Heart left ventricle (tissue), 16 donors: ENCODE measurements around the gene SCIMP. TPM values are rescaled to one million over a fixed set of nuclear protein-coding genes. Genes with fewer than 3 reads are reported as not detected.
"Not testable (repeated sequence)": the region's sequence is repeated elsewhere in the genome, so short reads cannot be mapped to it uniquely, and the experiment has no call there.

Experiments
- ATAC-seq, 4 donors: fragments of 200-7000 bp; cut with Tn5 transposase; one replicate each; pipeline ENCODE4 v1.9.1; 2020 to 2022; ENCODE audit warnings: moderate library complexity in 4 of 4, mild to moderate bottlenecking in 3 of 4, moderate number of reproducible peaks in 1 of 4
- DNase-seq, 5 donors: peaks; one replicate each; pipeline ENCODE4 v3.0.0-alpha.2; 2020
- H3K27ac ChIP-seq, 12 donors: fragments of 200-600 bp; sonication (generic) in 4 of 12; one replicate each; pipeline versions ENCODE4 v1.5.0 to v1.8.0; 2016 to 2022; ENCODE audit warnings: mild to moderate bottlenecking in 2 of 12
- H3K27me3 ChIP-seq, 9 donors: fragments of 200-600 bp; sonication (generic) in 2 of 9; one replicate each; pipeline versions ENCODE4 v1.5.1 to v1.8.0; 2016 to 2022; ENCODE audit warnings: mild to moderate bottlenecking in 3 of 9
- H3K36me3 ChIP-seq, 9 donors: fragments of 200-600 bp; sonication (generic) in 2 of 9; one replicate each; pipeline versions ENCODE4 v1.5.0 to v1.8.0; 2018 to 2022; ENCODE audit warnings: mild to moderate bottlenecking in 2 of 9
- H3K4me1 ChIP-seq, 12 donors: fragments of 200-600 bp; sonication (generic) in 4 of 12; one replicate each; pipeline versions ENCODE4 v1.5.0 to v1.8.0; 2016 to 2022; ENCODE audit warnings: mild to moderate bottlenecking in 3 of 12
- H3K4me3 ChIP-seq, 12 donors: fragments of 200-600 bp; sonication (generic) in 4 of 12; one replicate each; pipeline versions ENCODE4 v1.5.0 to v1.8.0; 2017 to 2022; ENCODE audit warnings: mild to moderate bottlenecking in 9 of 12, moderate library complexity in 4 of 12
- H3K9me3 ChIP-seq, 12 donors: fragments of 200-600 bp; sonication (generic) in 4 of 12; one replicate each; pipeline versions ENCODE4 v1.5.0 to v1.8.0; 2016 to 2022; ENCODE audit warnings: mild to moderate bottlenecking in 1 of 12
- POLR2A ChIP-seq, 2 donors: fragments of 450-650 bp; IDR thresholded peaks; one replicate each; pipeline ENCODE4 v1.6.1; 2017; ENCODE audit warnings: antibody characterized with exemption in 2 of 2, mild to moderate bottlenecking in 2 of 2, moderate library complexity in 2 of 2
- WGBS, 4 donors: extraction: QIAGEN DNeasy Blood & Tissue Kit in 2 of 4; methylation state at CpG; one replicate each; pipeline versions ENCODE4 v1.1.5 to v1.1.7; 2013 to 2018; 5-methylcytosine and 5-hydroxymethylcytosine counted together
- intact Hi-C, 10 donors: fragments of 100-400 bp; cut with DNase I; formaldehyde crosslinking; loops; one replicate each; pipeline versions ENCODE4 v1.11.1 to v1.14.2; 2022
- polyA plus RNA-seq, 2 donors: library from polyadenylated mRNA; stranded (reverse); fragments of 200-250 nt; gene quantifications; one replicate each; pipeline ENCODE4 v1.2.3, GENCODE V29; 2013
- total RNA-seq, 9 donors: library from RNA; depleted of rRNA in 2 of 9; stranded (reverse); fragments of >200 nt in 2 of 9; fragmentation: NEBNext Ultra II Directional in 3 of 9; extraction: Animal tissue kit (Norgen Biotek cat#: 25700) in 3 of 9; gene quantifications; one replicate each; pipeline versions ENCODE4 v1.1.0 to v1.2.4, GENCODE V29; 2016 to 2023
- TF ChIP-seq, protein P1 (sequence below), 12 donors: fragments of 200-600 bp; sonication (generic) in 4 of 12; IDR thresholded peaks; one replicate each; pipeline versions ENCODE4 v1.5.0 to v1.8.0; 2018 to 2022; ENCODE audit warnings: antibody characterized with exemption in 12 of 12, mild to moderate bottlenecking in 5 of 12
- donor health status: ischemic (EF 13 %, LVEDD 7.1; RV severe dilation, severe dysfunction).
- donor health status: healthy with polysubstance abuse.
- donor health status: DM: no; HTN: yes; CAD: no.
- donor health status: DM: no; HTN: no; CAD: no.
- donor health status: ischemic (EF 25% LVEDD 6.9; RV normal size, moderate dysfunction).
- donor health status: ischemic (EF 25% LVEDD 5.7; RV mildly dilated, moderate dysfunction).
- donor health status: healthy.
- donor health status: DM: yes; HTN: yes; CAD: no.
- donor health status: ischemic (EF 35%, LVEDD 5.7; RV mildly dilated, moderate dysfunction).
- donor health status: nonischemic (EF 11% LVEDD 7.7; RV severe dilation, severe dysfunction).
- donor health status: DM: yes; HTN: yes; CAD: no.
- donor health status: PGD.
- donor health status: ischemic (EF 29% LVEDD 5.4; RV normal size, mild dysfunction).
- donor health status: nonischemic (EF 23%, LVEDD 6.1; RV moderate dilation, normal function).

The SCIMP gene
- total and polyA plus RNA-seq, 11 donors = 0.11 to 17.2 (median 0.72) TPM

DNA sequence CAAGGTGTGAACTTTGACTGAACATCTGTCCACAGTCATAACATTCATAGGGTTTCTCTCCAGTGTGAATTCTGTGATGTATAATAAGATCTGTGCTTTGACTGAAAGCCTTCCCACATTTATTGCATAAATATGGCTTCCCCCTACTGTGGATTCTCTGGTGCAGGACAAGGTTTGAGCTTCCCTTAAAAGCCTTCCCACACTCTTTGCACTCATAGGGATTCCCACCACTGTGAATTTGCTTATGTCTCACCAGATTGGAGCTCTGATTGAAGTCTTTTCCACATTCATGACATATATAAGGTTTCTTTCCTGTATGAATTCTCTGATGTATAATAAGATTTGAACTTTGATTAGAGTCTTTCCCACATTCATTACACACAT is 51.3 kb downstream of the SCIMP start:
- intact Hi-C loops = no loop called here
- H3K9me3 ChIP-seq = peaks cover 16 to 100% (median 88%) of the 10 kb centered on the region in 12 donors

DNA sequence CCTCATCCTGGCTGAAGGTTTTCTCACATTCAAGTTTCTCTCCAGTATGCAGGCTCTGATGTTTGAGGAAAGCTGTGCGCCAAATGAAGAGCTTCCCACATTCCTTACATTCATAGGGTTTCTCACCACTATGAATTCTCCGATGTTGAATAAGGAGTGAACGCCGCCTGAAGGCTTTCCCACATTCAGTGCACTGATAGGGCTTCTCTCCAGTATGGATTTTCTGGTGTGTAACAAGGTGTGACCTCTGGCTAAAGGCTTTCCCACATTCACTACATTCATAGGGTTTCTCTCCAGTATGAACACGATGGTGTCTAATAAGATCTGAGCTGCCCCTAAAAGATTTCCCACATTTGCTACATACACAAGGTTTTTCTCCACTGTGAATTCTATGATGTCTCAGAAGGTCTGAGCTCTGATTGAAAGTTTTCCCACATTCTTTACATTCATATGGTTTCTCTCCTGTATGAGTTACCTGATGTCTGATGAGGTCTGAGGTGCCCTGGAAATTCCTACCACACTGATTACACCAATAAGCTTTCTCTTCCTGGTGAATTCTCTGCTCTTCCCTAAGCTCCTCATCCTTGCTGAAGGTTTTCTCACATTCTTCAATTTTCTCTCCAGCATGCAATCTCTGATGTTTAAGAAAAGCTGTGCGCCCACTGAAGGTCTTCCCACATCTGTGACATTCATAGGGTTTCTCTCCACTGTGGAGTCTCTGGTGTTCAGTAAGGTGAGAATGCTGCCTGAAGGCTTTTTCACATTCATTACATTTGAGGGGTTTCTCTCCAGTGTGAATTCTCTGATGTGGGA is 51.9 kb downstream of the SCIMP start:
- peaks cover 16 to 100% (median 90%) of the 10 kb centered on the region in 12 donors for H3K9me3 ChIP-seq
- H3K27ac ChIP-seq = no peak overlapping the region
- H3K36me3 ChIP-seq = peaks cover 0 to 62% (median 6%) of the 10 kb centered on the region in 9 donors
- DNase-seq (no peak), ATAC-seq (no peak)
- no peak overlapping the region for H3K4me3 ChIP-seq
- TF ChIP-seq, protein P1, sequence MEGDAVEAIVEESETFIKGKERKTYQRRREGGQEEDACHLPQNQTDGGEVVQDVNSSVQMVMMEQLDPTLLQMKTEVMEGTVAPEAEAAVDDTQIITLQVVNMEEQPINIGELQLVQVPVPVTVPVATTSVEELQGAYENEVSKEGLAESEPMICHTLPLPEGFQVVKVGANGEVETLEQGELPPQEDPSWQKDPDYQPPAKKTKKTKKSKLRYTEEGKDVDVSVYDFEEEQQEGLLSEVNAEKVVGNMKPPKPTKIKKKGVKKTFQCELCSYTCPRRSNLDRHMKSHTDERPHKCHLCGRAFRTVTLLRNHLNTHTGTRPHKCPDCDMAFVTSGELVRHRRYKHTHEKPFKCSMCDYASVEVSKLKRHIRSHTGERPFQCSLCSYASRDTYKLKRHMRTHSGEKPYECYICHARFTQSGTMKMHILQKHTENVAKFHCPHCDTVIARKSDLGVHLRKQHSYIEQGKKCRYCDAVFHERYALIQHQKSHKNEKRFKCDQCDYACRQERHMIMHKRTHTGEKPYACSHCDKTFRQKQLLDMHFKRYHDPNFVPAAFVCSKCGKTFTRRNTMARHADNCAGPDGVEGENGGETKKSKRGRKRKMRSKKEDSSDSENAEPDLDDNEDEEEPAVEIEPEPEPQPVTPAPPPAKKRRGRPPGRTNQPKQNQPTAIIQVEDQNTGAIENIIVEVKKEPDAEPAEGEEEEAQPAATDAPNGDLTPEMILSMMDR (IDR thresholded peaks at IDR 0.05) = no peak
- TF ChIP-seq POLR2A (IDR thresholded peaks at IDR 0.05) = no peak
- H3K4me1 ChIP-seq = no peaks in the 10 kb centered on the region
- no peaks in the 10 kb centered on the region for H3K27me3 ChIP-seq
- WGBS, 4 donors = 98 to 100% (median 98%) methylated on average over 6 of the region's 6 CpGs
- intact Hi-C loops = no loop called here

More for the DNA sequence above, 51.3 kb downstream of the SCIMP start:
- no peaks in the 10 kb centered on the region for H3K4me1 ChIP-seq
- H3K27ac ChIP-seq = no peak overlapping the region
- no peaks in the 10 kb centered on the region for H3K27me3 ChIP-seq
- H3K36me3 ChIP-seq = peaks cover 0 to 65% (median 6%) of the 10 kb centered on the region in 9 donors
- ATAC-seq (no peak), DNase-seq (no peak)
- TF ChIP-seq, protein P1 (IDR thresholded peaks at IDR 0.05) = no peak
- TF ChIP-seq POLR2A (IDR thresholded peaks at IDR 0.05) = no peak
- no peak overlapping the region for H3K4me3 ChIP-seq

DNA sequence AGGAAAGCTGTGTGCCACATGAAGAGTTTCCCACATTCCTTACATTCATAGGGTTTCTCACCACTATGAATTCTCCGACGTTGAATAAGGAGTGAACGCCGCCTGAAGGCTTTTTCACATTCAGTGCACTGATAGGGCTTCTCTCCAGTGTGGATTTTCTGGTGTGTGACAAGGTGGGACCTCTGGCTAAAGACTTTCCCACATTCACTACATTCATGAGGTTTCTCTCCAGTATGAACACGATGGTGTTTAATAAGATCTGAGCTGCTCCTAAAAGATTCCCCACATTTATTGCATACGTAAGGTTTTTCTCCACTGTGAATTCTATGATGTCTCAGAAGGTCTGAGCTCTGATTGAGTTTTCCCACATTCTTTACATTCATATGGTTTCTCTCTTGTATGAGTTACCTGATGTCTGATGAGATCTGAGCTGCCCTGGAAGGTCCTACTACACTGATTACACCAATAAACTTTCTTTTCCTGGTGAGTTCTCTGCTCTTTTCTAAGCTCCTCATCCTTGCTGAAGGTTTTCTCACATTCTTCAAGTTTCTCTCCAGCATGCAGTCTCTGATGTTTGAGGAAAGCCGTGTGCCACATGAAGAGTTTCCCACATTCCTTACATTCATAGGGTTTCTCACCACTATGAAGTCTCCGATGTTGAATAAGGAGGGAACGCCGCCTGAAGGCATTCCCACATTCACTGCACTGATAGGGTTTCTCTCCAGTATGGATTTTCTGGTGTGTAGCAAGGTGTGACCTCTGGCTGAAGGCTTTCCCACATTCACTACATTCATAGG is 53.0 kb downstream of the SCIMP start:
- peaks cover 0 to 62% (median 5%) of the 10 kb centered on the region in 9 donors for H3K36me3 ChIP-seq
- intact Hi-C loops = no loop called here
- DNase-seq (no peak), ATAC-seq (no peak)
- 95 to 98% (median 96%) methylated on average over 10 of the region's 10 CpGs for WGBS, 4 donors
- no peaks in the 10 kb centered on the region for H3K27me3 ChIP-seq
- no peak for TF ChIP-seq POLR2A (IDR thresholded peaks at IDR 0.05)
- TF ChIP-seq, protein P1 (IDR thresholded peaks at IDR 0.05) = no peak
- peaks cover 16 to 100% (median 92%) of the 10 kb centered on the region in 12 donors for H3K9me3 ChIP-seq
- H3K4me1 ChIP-seq = no peaks in the 10 kb centered on the region
- no peak overlapping the region for H3K4me3 ChIP-seq
- no peak overlapping the region for H3K27ac ChIP-seq

DNA sequence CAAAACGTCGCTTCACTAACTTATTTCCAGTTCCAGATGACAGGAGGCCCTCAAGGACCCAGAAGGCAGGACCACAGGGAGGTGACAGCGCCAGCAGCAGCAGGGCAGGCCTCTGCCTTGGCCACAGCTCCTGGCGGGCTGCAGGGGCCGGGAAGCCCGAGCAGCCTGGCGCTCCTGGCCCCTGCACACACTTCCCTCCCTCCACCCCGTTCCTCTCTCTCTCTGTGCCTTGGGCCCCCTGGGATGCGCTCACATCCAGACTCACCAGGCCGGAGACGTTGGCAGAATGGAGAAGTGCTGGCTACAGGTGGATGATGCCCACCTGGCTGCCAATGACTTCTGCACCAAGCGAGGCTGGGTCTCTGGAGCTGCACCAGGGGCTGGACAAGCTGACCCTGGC is 55.7 kb downstream of the SCIMP start:
- Histone ChIP-seq H3K4me1 (no peaks in the 10 kb centered on the region), H3K9me3 (peaks cover 16 to 98% (median 75%) of the 10 kb centered on the region in 12 donors), H3K27me3 (no peaks in the 10 kb centered on the region), H3K27ac (no peak overlapping the region), H3K36me3 (peaks cover 0 to 68% (median 11%) of the 10 kb centered on the region in 9 donors), H3K4me3 (no peak overlapping the region)
- ATAC-seq = no peak
- 93 to 97% (median 96%) methylated on average over 12 of the region's 12 CpGs for WGBS, 4 donors
- DNase-seq = no peak
- no peak for TF ChIP-seq POLR2A (IDR thresholded peaks at IDR 0.05)
- TF ChIP-seq, protein P1 (IDR thresholded peaks at IDR 0.05) = no peak
- intact Hi-C loops = no loop called here

DNA sequence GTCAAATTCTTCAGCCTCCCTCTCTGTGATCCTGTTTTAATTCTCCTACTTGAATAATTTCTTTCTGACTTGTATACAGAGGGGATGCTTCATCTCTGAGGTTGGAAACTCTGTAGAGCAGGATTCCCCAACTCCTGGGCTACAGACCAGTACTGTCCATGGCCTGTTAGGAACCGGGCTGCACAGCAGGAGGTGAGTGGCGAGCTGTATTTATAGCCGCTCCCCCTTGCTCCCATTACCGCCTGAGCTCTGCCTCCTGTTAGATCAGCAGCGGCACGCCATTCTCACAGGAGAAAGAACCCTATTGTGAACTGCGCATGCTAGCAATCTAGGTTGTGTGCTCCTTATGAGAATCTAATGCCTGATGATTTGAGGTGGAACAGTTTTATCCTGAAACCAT is 59.6 kb downstream of the SCIMP start:
- 90 to 99% (median 95%) methylated on average over 3 to 7 of the region's 7 CpGs for WGBS, 4 donors
- ATAC-seq, DNase-seq, H3K27me3 ChIP-seq, intact Hi-C loops, H3K4me1 ChIP-seq, H3K27ac ChIP-seq, H3K4me3 ChIP-seq: not testable (repeated sequence)
- Histone ChIP-seq H3K9me3 (peaks cover under 1 to 73% (median 40%) of the 10 kb centered on the region in 12 donors), H3K36me3 (peaks cover 0 to 41% (median 8%) of the 10 kb centered on the region in 9 donors)

DNA sequence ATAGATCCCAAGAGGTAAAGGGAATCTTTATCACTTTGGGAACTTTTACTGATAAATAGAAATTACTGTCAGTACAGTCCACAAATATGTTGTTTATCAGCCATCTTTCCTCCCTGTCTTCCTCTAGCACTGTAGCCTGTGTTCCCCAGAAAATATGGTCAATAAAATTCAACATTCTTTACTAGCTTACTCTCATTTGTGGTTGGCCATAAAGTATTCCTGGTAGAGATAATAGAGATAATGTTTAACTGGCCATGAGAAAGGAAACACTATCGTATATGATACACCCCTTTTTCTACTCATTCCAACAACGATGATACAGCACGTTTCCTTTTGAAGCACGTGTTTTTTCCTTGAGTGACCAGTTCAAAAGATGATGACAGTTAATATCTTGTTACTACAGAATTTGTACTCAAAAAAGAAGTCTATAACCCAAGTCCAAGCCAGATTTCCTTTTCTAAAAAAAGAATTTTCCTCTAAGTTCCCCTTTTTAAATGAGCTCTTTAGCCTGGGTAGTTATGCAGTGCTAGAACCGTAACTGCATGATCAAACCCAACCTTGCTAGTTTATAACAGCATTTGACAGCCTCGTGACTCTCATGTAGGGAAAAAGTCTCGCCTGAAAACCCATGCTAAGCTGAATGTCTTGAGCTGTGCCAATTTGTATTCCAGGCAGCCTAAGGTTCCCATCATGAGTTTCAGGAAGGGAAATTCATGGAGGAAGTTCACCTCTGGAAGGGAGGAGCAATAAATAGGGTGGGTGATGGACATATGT is 68.7 kb downstream of the SCIMP start:
- DNase-seq, H3K9me3 ChIP-seq, H3K4me3 ChIP-seq, H3K36me3 ChIP-seq, H3K4me1 ChIP-seq, H3K27me3 ChIP-seq, ATAC-seq, intact Hi-C loops: not testable (repeated sequence)
- H3K27ac ChIP-seq = peak overlapping the region in 1 of 12 donors; percentile 16
- 60 to 76% (median 65%) methylated on average over 5 to 7 of the region's 7 CpGs for WGBS, 4 donors
